GM12875 (cell line): Measurements from ENCODE around the gene INPPL1.

Source experiments
- H3K4me3 ChIP-seq: one replicate; pipeline ENCODE4 v1.5.1; 2011; ENCODE audit warnings: low read depth, low read length, control low read depth
- CTCF ChIP-seq: IDR thresholded peaks from 2 replicates; pipeline ENCODE4 v1.5.1; 2011; ENCODE audit warnings: low read depth, mild to moderate bottlenecking, control low read depth, inconsistent platforms, low read length, moderate library complexity, borderline replicate concordance; ENCODE audit not compliant: insufficient read depth

Gene INPPL1

GRCh38 chr11:72226701-72227100 lies 2.1 kb downstream of the INPPL1 start:
- no peak for TF ChIP-seq CTCF
- H3K4me3 ChIP-seq, result no peak overlapping the region

- no peak overlapping the region for H3K4me3 ChIP-seq
- no peak for TF ChIP-seq CTCF
Measured at GRCh38 chr11:72227316-72228228, 3.0 kb downstream of the INPPL1 start.

DNA sequence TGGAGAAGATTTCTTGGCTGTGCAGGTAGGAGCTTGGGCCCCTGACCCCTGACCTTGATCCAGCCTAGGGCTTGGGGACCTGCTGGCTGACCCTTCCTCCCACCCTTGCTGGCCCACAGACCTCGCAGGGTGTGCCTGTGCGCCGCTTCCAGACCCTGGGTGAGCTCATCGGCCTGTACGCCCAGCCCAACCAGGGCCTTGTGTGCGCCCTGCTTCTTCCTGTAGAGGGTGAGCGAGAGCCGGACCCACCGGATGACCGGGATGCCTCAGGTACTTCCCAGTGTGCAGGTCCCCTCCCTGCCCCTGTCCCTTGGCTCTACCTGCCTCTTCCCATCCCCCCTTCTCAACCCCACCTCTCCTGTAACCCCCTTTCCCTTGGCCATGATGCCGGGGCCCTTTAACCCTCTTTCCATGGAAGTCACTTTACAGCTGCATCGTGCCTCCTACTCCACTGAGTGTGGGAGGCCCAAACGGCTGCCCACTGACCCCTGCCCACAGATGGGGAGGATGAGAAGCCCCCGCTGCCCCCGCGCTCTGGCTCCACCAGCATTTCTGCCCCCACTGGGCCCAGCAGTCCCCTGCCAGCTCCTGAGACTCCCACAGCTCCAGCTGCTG lies 3.8 kb downstream of the INPPL1 start:
- no peak for TF ChIP-seq CTCF
- no peak overlapping the region for H3K4me3 ChIP-seq

DNA sequence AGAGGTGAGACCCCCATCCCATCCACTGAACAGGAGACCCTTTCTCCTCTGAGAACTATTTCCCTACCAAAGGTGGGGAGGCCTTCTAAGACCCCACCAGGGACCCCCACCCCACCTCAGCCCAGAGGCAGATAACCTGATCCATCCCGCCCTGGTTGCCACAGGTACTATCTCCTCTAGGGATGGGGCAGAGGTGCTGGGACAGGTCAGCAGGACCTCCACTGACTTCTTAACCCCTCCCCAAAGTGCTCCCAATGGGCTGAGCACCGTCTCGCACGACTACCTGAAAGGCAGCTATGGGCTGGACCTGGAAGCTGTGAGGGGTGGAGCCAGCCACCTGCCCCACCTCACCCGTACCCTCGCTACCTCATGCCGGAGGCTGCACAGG lies 4.3 kb downstream of the INPPL1 start:
- H3K4me3 ChIP-seq, result no peak overlapping the region
- TF ChIP-seq CTCF, result no peak

GRCh38 chr11:72229336-72229924 lies 4.9 kb downstream of the INPPL1 start:
- no peak for TF ChIP-seq CTCF
- no peak overlapping the region for H3K4me3 ChIP-seq

GRCh38 chr11:72229925-72230763 lies 5.6 kb downstream of the INPPL1 start:
- TF ChIP-seq CTCF, result no peak

More at GRCh38 chr11:72229925-72230763, 5.6 kb downstream of the INPPL1 start:
- no peak overlapping the region for H3K4me3 ChIP-seq
